Measurements from ENCODE around the gene FAM168A.

FAM168A gene, protein sequence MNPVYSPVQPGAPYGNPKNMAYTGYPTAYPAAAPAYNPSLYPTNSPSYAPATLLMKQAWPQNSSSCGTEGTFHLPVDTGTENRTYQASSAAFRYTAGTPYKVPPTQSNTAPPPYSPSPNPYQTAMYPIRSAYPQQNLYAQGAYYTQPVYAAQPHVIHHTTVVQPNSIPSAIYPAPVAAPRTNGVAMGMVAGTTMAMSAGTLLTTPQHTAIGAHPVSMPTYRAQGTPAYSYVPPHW

DNA sequence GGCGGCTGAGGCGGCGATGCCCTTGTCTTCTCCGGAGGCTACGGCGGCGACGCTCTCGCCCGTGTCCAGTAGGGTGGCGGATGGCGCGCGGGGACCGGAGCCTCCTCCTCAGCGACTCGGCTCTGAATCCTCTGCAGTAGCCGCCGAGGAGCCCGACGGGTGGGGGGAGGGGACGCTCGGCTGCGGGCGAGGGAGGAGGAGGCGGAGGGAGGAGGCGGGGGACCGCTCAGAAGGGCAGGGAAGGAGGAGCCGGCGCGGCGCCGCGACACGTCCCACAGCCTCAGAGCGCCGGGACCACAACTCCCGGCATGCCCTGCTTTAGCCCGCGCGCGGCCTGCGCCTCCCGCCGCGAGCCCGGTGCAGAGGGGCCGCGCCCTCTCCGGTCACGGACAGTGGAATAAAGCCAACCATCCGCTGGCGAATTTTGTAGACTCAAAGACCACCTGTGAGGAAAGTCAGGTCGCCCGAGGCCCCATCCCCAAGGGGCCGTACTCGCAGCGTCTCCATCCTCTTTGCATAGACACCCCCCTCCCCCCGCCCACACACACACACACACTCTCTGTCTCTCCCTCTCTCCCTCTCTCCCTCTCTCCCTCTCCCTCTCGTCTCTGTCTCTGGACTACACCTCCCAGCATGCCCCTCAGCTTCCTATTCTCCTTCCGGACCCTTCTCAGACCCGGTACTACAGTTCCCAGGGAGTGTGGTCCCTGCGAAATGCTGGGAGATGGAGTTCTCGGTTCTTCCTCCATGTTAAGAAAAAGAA lies at the start of gene FAM168A:
TSS of gene FAM168A (minus strand) at position 157 of the 763 bp plus-strand sequence. CDS start 129,638 bp downstream, outside the sequence.
- in situ Hi-C loops (cut with MboI; ENCODE audit: low sequenced_read_pairs) = no loop called here

DNA sequence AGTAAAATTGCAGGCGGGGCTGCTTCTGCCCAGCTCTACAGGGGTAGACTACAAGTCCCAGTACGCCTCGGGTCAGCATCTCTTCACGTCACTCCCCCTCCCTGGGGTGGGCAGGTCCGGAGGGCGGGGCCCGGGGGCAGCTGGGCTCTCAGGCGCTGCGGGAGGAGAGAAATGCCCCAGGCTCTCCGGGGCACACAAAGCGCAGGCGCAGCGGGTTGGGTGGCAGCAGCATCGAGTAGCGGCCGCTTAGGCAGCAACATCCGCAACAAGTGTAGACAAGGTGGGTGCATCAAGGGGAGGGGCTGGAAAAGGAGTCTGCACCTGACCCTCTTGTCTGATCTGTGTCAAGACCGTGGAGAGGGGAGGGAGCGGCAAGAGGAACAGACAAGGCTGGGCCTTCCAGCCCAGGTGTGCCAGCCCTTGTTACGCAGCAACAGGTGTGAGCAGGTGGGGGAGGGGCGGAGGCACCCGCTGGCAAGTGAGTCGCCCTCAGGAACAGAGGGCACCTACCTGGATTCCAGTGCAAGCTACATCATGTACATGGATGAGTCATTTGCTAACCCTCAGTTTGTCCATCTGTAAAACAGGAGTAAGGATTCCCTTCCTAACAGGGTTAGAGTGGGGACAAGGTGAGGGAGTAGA lies 49.7 kb upstream of the FAM168A start:
- in situ Hi-C loops (cut with MboI; ENCODE audit: low sequenced_read_pairs) = no loop called here

DNA sequence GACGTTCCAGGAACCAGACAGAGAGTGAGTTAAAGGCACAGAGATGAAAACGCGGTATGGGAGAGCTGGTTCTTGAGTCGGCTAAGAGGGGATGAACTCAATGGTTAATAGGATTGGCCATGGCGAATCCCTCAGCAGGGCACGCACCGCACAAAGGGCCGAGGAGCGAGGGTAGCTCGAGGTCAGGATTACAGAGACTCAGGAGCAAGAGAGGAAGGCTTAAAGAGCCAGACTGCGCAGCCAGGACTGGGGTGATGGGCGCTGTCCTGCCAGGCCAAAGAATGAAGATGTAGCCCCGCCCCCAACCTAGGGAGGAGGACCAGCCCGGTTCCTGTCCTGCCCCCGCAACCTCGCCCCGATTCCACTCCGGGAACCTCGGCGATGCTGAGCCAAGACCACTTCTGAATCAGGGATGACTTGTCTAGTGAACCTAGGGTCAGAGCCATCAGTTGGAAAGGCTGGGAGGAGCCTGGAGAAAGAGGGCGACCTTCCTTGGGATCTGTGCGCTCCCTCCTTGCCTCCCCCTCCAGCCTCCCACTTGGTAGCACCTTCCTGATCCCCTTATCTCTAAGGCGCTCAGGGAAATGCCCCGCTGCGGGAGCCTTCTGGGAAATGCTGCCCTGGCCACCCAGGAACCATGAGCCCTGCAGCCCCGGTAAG lies 48.2 kb upstream of the FAM168A start, which contains the start of gene PLEKHB1:
TSS of gene PLEKHB1 (plus strand) at position 610 of the 660 bp plus-strand sequence. CDS start at position 638, 28 bp downstream.
- in situ Hi-C loops (cut with MboI; ENCODE audit: low sequenced_read_pairs) = no loop called here

DNA sequence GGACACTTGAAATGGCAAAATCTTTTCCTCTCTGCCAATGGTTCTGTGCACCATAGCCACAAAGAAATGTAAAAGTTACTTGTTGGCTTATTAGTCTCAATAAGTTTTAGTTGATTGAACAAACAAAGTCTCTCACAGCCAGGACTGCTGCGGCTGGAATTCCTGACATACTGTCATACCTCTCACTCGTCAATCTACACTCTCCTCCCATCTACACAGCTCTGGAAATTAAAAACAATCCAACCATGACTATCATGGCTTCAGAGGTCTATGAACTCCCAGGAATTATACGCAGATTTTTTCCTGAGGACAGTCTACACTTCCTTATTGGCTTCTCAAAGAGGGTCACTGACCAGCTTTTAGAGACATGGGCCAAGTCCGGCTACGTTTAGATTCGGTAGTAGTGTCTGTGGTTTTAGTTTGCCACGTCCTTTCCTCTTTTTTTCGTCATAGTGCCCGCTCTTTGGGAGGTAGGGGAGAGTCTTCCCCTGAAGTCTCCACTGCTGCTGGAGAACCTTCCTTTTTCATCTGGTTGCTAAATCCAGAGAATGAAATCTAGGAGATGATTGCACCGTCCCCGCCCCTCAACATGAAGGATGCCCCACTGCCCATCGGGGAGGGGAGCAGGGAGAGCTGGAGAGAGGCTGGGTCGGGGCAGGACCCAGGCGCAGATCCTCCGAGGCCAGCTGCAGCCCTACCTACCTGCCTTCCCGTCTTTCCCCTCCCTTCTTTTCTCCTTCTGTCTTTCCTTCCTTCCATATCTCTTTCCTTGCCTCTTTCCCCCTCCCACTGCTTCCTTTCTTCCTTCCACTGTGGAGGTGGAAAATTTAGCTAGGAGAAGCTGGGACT lies 47.4 kb upstream of the FAM168A start:
- in situ Hi-C loops (cut with MboI; ENCODE audit: low sequenced_read_pairs) = no loop called here

DNA sequence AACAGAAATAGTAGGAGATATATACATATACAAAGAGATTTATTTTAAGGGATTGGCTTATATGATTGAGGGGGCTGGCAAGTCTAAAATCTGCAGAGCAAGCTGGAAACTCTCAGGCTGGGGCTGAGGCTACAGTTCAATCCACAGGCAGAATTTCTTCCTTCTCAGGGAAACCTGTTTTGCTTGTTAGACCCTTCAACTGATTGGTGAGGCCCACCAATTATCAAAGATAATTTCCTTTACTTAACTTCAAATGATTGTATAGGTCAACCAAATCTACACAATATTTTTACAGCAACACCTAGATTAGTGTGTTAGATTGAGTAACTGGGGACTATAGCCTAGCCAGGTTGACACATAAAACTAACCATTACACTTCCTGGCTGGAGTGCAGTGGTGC lies 43.8 kb upstream of the FAM168A start:
- in situ Hi-C loops (cut with MboI; ENCODE audit: low sequenced_read_pairs) = no loop called here

DNA sequence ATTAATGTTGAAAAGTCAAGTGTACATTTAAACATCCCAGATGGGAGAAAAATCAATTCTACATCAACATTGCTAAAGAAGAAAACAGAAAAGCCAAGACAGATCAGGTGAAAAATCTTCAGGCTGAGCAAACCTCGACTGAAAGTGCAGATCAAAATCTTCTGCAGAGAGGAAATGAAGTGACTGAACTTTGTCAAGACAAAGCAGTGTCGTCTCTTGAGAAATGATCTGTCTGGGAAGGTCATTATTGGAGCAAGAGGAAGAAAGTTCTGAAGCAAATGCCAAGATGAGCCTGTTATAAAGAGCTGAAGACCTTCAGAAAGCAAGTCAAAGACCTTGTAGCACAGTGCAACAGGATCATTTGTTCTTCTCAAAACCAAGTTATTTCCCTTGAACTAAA lies 42.7 kb upstream of the FAM168A start:
- in situ Hi-C loops (cut with MboI; ENCODE audit: low sequenced_read_pairs) = no loop called here

DNA sequence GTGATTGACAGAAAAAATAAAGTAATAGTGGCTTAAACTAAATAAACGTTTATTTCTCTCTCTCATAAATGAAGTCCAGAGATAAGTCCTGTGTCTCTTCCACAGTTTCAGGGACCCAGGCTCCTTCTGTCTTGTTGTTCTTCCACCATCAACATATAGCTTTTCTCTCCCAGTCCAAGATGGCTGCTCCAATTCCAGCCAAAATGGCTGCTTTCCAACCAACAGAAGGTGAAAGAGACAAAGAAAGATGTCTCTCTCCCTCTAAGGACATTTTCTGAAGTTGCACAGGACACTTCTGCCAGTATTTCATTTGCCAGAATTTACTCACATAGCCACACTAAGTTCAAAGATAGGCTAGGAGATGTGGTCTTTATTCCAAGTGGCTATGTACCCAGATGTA lies 39.1 kb upstream of the FAM168A start:
- in situ Hi-C loops (cut with MboI; ENCODE audit: low sequenced_read_pairs) = no loop called here

DNA sequence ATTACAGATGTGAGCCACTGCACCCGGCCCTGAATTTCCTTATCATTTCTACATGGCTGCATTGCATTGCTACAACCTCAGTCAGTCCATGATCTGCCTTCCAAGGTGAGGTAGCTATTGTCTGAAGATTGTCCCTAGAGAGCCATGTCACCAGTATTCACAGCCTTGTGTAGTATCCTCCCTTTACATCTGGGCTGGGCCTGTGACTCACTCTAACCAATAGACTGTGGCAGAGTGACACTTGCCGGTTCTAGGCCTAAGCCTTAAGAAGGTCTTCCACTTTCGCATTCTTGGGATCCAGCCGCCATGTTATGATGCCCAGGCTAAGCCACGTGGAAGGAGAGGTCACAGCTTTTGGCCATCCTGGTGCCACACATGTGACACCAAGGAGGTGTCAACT lies 38.3 kb upstream of the FAM168A start:
- in situ Hi-C loops (cut with MboI; ENCODE audit: low sequenced_read_pairs) = no loop called here

DNA sequence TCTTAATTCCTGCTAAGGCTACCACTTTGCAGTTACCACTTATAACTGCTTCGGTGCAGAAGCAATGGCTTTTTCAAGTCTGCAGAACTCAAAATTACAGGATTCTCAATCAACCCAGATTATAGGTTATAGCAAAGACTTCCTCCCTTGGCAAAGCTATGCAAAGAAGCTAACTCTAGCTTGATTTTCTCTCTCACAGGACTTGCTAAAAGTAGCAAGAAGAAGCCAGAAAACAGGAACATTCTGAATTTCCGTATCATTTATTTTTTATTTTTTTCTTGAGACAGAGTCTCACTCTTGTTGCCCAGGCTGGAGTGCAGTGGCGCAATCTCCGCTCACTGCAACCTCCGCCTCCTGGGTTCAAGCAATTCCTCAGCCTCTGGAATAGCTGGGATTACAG lies 37.8 kb upstream of the FAM168A start:
- in situ Hi-C loops (cut with MboI; ENCODE audit: low sequenced_read_pairs) = no loop called here

DNA sequence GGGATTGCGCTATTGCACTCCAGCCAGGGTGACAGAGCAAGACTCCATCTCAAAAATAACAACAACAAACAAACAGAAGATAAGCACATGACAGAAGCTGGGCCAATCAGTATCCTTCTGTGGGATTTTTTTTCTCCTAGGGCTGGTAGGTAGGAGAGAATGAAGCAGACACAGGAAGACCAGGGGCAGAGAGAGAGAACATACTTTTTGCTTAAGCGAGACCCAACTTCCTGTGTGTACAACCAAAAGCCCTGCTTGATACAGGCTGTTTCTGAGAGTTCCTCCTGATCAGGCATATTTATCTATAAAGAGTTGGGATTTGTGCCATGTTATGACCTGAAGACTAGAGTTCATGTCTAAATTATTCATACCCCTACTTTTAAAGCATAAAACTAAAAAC lies 36.1 kb upstream of the FAM168A start:
- in situ Hi-C loops (cut with MboI; ENCODE audit: low sequenced_read_pairs) = no loop called here

DNA sequence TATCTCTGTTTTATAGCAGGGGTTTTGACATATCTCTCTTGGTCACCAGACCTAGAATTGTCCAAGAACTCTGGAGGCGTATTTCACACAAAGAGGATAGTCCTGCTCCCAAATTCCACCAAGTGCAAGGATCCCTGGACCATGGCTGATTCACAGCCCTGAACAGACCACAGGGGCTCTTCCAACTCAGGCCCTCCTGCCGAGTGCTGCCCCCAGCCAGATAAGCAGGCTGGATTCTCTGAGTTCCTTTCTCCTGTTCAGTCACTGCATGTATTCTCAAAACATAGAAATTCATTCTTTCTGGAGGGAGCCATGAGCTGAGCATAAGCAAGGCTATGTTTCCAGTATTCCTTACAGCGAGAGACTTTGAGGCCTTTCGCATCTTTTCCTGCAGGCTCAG lies 35.1 kb upstream of the FAM168A start:
- in situ Hi-C loops (cut with MboI; ENCODE audit: low sequenced_read_pairs) = no loop called here

DNA sequence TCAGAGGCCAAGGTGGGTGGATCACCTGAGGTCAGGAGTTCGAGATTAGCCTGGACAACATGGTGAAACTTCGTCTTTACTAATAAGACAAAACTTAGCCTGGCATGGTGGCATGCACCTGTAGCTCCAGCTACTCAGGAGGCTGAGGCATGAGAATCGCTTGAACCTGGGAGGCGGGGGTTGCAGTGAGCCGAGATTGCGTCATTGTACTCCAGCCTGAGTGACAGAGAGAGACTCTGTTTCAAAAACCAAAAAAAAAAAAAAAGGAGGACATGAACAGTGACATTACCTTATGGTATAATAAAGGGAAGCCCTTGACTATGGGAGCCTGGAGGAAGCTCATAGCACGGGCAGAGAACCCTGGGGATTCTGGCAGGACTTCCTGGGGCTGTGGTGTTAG lies 32.0 kb upstream of the FAM168A start:
- in situ Hi-C loops (cut with MboI; ENCODE audit: low sequenced_read_pairs) = no loop called here

DNA sequence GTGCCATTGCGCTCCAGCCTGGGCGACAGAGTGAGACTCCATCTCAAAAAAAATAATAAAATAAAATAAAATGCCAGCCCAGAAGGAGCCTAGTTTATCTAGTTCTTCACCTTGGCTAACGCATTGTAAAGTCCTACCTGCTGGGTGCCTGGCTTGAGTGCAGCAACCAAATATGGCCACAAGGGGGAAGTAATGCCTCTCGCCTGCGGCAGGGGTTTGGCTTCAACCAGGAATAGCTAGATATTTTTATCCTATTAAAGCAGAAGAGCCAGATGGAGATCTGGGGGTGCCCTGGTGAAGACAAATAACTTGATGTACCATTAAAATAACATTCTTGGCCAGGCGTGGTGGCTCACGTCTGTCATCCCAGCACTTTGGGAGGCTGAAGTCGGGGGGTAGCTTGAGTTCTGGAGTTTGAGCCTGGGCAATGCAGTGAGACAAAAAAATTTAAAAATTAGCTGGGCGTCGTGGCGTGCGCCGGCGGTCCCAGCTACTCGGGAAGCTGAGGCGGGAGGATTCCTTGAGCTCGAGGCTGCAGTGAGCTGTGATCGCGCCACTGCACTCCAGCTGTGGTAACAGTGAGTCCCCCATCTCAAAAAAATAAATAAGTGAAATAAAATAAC lies 27.9 kb upstream of the FAM168A start:
- in situ Hi-C loops (cut with MboI; ENCODE audit: low sequenced_read_pairs) = no loop called here

DNA sequence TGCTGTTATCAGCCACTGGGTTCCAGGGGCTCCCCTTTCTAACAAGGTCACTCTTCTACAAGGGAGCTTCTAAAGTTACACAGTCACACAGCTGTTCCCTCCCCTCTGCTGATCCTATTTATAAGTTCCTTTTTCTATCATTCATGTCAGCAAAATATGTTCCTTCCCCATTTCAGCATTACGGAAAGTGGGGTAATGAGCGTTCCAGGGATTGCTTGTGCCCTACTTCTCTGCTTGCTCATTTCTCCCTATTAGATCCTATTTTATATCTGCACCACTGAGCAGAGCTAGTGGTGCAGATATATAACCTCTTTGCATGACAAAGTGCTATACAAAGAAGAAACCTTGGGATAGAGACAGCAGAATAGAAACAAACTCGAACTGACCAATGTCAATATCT lies 25.8 kb upstream of the FAM168A start:
- in situ Hi-C loops (cut with MboI; ENCODE audit: low sequenced_read_pairs) = no loop called here

DNA sequence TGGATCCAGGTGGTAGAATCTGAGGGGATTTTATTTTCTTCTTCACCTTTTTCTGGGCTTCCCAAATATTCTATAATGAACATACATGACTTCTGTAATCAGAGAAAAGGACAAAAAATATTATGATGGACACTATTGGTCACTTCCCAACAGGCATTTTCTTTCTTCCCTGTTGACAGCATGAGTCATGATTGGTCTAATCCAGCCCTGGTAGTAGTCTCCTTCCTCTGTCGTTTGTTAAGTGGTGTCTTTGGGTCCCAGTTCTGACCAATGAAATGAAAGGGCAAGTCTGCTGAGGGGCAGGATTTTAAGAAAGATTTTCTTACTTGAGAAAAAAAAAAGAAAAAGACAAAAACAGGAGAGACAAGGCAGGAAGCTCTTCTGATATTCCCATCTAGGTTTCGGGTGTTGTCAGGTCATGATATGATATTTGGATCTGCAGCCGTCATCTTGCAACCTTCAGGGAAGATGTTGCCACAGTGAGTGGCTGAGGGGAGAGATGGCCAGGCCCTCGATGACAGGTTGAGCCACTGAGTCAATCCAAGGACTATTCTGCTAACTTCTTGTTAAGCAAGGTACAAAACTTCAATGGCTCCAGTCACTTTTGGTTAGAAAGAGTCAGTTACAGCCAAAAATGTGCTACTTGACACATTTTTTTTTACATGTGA lies 25.1 kb upstream of the FAM168A start:
- in situ Hi-C loops (cut with MboI; ENCODE audit: low sequenced_read_pairs) = no loop called here

DNA sequence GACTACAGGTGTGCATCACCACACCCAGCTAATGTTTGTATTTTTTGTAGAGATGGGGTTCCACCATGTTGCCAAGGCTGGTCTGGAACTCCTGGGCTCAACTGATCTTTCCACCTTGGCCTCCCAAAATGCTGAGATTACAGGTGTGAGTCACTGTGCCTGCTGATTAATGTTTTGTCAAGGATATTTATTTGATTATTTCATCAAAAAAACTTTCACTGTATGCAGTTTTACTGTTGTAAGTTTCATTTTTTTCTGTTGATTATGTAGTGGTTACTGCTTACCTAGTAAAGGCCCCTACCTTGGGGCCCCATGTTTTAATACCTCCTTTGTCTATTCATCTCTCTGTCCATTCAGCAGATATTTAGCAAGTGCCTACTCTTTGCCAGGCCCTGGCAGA lies 16.7 kb upstream of the FAM168A start:
- in situ Hi-C loops (cut with MboI; ENCODE audit: low sequenced_read_pairs) = no loop called here

DNA sequence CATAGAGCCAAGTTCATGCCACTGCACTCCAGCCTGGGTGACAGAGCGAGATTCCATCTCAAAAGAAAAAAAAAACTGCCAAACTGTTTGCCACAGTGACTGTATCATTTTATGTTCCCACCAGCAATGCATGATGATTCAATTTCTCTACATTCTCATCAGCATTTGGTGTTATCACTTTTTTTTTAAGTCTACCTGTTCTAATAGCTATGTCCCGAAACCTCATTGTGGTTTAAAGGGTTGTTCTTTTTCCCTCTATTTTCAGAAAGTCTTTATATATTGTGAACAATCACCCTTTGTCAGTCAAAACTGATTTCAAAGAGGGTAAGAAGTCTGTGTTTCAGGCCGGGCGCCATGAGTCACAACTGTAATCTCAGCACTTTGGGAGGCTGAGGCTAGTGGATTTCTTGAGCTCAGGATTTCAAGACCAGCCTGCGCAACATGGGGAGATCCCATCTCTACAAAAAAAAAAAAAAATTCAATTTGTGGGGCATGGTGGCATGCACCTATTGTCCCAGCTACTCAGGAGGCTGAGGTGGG lies 14.8 kb upstream of the FAM168A start:
- in situ Hi-C loops (cut with MboI; ENCODE audit: low sequenced_read_pairs) = no loop called here

DNA sequence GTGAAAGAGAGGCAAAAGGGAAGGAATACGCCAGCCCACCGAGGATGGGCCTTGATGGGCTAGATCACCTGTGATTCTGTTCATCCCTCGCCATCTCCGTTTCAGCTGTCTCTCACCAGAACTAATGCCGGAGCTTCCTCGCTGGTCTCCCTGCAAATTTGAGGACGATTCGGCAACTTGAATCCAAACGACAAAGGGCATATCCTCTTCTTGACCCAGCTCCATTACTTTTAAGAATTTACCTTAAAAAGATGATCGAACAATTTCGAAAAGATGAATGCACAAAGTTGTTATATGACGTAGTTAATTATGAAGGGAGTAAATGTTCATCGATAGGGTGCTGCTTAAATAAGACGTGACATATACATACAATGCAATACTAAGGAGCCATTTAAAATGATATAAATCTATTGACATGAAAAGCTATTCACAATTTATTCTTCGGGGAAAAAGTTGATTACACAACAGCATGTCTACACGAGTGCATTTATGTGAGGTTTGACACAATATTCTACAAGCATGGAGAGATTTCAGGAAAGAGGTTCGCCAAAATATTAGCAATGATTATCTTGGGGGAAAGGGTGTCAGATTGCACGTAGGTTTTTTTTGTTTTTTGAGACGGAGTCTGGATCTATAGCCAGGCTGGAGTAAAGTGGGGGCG lies 937 bp upstream of the FAM168A start:
- in situ Hi-C loops (cut with MboI; ENCODE audit: low sequenced_read_pairs) = no loop called here
